GM12878 (cell line): ENCODE results near the gene LAMA5. TPM values are rescaled to one million over a fixed set of nuclear protein-coding genes. Genes with fewer than 3 reads are reported as not detected.

Experiments
- BCL11A ChIP-seq: IDR thresholded peaks from 2 replicates; pipeline ENCODE4 v1.6.1; 2011; ENCODE audit warnings: low read depth, low read length
- ESRRA ChIP-seq: IDR thresholded peaks from 2 replicates; pipeline ENCODE4 v1.6.1; 2012; ENCODE audit warnings: mild to moderate bottlenecking, low read length, improper control_type of control experiment
- ETV6 ChIP-seq, 2 experiments: fragments of 450-650 bp in 1 of 2; IDR thresholded peaks in 1 of 2; conservative IDR thresholded peaks in 1 of 2; 2 replicates each; pipeline ENCODE4 v1.6.1; 2014; ENCODE audit warnings: antibody characterized with exemption in 1 of 2, borderline replicate concordance in 1 of 2, low read depth in 1 of 2, mild to moderate bottlenecking in 1 of 2, moderate library complexity in 1 of 2
- KLF5 ChIP-seq: fragments of 450-650 bp; IDR thresholded peaks from 2 replicates; pipeline ENCODE4 v1.6.1; 2014; ENCODE audit warnings: mild to moderate bottlenecking; ENCODE audit not compliant: partially characterized antibody
- NR2F1 ChIP-seq: fragments of 450-650 bp; conservative IDR thresholded peaks from 2 replicates; pipeline ENCODE4 v1.6.1; 2017; ENCODE audit warnings: mild to moderate bottlenecking
- PAX8 ChIP-seq: fragments of 450-650 bp; IDR thresholded peaks from 2 replicates; pipeline ENCODE4 v1.6.1; 2017; ENCODE audit warnings: mild to moderate bottlenecking, moderate library complexity
- RELA ChIP-seq: fragments of 450-650 bp; IDR thresholded peaks from 2 replicates; pipeline ENCODE4 v1.8.0; 2014; ENCODE audit warnings: borderline replicate concordance; ENCODE audit not compliant: partially characterized antibody
- SIX5 ChIP-seq: IDR thresholded peaks from 2 replicates; pipeline ENCODE4 v1.6.1; 2011; ENCODE audit warnings: mild to moderate bottlenecking, low read depth, low read length, moderate library complexity; ENCODE audit not compliant: severe bottlenecking
- SMARCA5 ChIP-seq: fragments of 450-650 bp; IDR thresholded peaks from 2 replicates; pipeline ENCODE4 v1.6.1; 2017; ENCODE audit warnings: mild to moderate bottlenecking
- SPI1 ChIP-seq: IDR thresholded peaks from 2 replicates; pipeline ENCODE4 v1.6.1; 2011; ENCODE audit warnings: low read depth, mild to moderate bottlenecking, low read length, moderate library complexity, borderline replicate concordance; ENCODE audit not compliant: insufficient read depth
- ZNF274 ChIP-seq: IDR thresholded peaks from one replicate; pipeline ENCODE4 v1.8.0; 2011; ENCODE audit not compliant: insufficient read length, insufficient read depth
- polyA plus RNA-seq, 11 experiments: library from polyadenylated mRNA; depleted of rRNA in 4 of 11; unstranded in 6 of 11; stranded (reverse) in 5 of 11; fragments of >200 nt; fragmentation: Nextera tagmentation in 4 of 11; fragmentation: Illumina TruSeq in 1 of 11; extraction: Ambion mirVana in 4 of 11; extraction: Trizol in 1 of 11; gene quantifications; 1 replicate in 1 of 11; 2 replicates in 10 of 11; pipeline versions ENCODE4 v1.2.1 to v1.2.3, GENCODE V29; 2011 to 2016; ENCODE audit warnings: inconsistent platforms in 2 of 11, missing spikeins in 2 of 11, low read depth in 1 of 11
- total RNA-seq, 4 experiments: library from RNA; depleted of rRNA in 3 of 4; stranded (reverse); fragments of >200 nt in 3 of 4; fragmentation: Illumina TruSeq in 1 of 4; extraction: Trizol in 1 of 4; gene quantifications; 2 replicates each; pipeline versions ENCODE4 v1.2.1 to v1.2.3, GENCODE V29; 2013 to 2021
- TF ChIP-seq, protein P1 (sequence below): fragments of 450-650 bp; formaldehyde crosslinking; IDR thresholded peaks from 2 replicates; pipeline ENCODE4 v1.5.0; 2022; ENCODE audit warnings: mild to moderate bottlenecking, missing genetic modification characterization
- TF ChIP-seq, protein P2 (sequence below): fragments of 450-650 bp; IDR thresholded peaks from 2 replicates; pipeline ENCODE4 v1.6.1; 2018; ENCODE audit warnings: borderline replicate concordance, mild to moderate bottlenecking; ENCODE audit not compliant: partially characterized antibody
- TF ChIP-seq, protein P3 (sequence below): fragments of 450-650 bp; IDR thresholded peaks from 2 replicates; pipeline ENCODE4 v1.6.1; 2017; ENCODE audit warnings: mild to moderate bottlenecking, low read depth, inconsistent platforms; ENCODE audit not compliant: poor library complexity, severe bottlenecking
- TF ChIP-seq, protein P4 (sequence below): fragments of 450-650 bp; IDR thresholded peaks from 2 replicates; pipeline ENCODE4 v1.6.1; 2014; ENCODE audit warnings: mild to moderate bottlenecking

The LAMA5 gene
- total and polyA plus RNA-seq, 10 of the 15 experiments (the other 5 are each of a cell fraction or from before 2014, with no cell fraction given), result 0.09 to 3.1 (median 1.6) TPM; not detected in 3

DNA sequence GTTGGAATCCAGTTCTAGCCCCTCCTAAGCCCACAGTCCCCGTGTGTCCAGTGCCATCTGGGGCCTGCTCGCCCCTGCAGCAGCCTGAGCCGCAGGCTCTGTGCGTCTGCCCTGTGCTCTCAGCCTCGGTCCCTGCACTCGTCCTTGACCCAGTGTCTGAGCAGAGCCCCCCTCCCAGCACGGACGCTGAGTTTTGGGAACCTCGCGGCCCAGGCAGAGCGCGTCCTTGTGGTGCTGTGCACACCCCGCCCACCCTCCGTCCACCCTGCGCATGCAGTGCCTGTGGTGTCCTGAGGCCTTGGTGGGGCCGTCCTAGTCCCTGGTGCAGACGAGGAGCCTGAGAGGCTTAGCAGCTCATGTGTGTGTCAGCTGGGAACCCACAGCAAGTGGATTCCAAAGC lies 97.2 kb downstream of the LAMA5 start (continued):
- TF ChIP-seq, protein P1, sequence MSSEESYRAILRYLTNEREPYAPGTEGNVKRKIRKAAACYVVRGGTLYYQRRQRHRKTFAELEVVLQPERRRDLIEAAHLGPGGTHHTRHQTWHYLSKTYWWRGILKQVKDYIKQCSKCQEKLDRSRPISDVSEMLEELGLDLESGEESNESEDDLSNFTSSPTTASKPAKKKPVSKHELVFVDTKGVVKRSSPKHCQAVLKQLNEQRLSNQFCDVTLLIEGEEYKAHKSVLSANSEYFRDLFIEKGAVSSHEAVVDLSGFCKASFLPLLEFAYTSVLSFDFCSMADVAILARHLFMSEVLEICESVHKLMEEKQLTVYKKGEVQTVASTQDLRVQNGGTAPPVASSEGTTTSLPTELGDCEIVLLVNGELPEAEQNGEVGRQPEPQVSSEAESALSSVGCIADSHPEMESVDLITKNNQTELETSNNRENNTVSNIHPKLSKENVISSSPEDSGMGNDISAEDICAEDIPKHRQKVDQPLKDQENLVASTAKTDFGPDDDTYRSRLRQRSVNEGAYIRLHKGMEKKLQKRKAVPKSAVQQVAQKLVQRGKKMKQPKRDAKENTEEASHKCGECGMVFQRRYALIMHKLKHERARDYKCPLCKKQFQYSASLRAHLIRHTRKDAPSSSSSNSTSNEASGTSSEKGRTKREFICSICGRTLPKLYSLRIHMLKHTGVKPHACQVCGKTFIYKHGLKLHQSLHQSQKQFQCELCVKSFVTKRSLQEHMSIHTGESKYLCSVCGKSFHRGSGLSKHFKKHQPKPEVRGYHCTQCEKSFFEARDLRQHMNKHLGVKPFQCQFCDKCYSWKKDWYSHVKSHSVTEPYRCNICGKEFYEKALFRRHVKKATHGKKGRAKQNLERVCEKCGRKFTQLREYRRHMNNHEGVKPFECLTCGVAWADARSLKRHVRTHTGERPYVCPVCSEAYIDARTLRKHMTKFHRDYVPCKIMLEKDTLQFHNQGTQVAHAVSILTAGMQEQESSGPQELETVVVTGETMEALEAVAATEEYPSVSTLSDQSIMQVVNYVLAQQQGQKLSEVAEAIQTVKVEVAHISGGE (CRISPR knock-in tag), result no peak
- TF ChIP-seq, protein P2, sequence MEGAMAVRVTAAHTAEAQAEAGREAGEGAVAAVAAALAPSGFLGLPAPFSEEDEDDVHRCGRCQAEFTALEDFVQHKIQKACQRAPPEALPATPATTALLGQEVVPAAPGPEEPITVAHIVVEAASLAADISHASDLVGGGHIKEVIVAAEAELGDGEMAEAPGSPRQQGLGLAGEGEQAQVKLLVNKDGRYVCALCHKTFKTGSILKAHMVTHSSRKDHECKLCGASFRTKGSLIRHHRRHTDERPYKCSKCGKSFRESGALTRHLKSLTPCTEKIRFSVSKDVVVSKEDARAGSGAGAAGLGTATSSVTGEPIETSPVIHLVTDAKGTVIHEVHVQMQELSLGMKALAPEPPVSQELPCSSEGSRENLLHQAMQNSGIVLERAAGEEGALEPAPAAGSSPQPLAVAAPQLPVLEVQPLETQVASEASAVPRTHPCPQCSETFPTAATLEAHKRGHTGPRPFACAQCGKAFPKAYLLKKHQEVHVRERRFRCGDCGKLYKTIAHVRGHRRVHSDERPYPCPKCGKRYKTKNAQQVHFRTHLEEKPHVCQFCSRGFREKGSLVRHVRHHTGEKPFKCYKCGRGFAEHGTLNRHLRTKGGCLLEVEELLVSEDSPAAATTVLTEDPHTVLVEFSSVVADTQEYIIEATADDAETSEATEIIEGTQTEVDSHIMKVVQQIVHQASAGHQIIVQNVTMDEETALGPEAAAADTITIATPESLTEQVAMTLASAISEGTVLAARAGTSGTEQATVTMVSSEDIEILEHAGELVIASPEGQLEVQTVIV, result no peak
- TF ChIP-seq RELA (no peak), NR2F1 (no peak), BCL11A (no peak), ETV6 (conservative IDR thresholded peaks at IDR 0.05 in 1 of 2, IDR thresholded peaks at IDR 0.05 in 1 of 2; ENCODE audit: borderline replicate concordance in 1 of 2, low read depth in 1 of 2) (no peak), SIX5 (no peak), ESRRA (no peak), SMARCA5 (no peak), KLF5 (no peak), SPI1 (no peak), PAX8 (no peak), ZNF274 (no peak)
- TF ChIP-seq, protein P3, sequence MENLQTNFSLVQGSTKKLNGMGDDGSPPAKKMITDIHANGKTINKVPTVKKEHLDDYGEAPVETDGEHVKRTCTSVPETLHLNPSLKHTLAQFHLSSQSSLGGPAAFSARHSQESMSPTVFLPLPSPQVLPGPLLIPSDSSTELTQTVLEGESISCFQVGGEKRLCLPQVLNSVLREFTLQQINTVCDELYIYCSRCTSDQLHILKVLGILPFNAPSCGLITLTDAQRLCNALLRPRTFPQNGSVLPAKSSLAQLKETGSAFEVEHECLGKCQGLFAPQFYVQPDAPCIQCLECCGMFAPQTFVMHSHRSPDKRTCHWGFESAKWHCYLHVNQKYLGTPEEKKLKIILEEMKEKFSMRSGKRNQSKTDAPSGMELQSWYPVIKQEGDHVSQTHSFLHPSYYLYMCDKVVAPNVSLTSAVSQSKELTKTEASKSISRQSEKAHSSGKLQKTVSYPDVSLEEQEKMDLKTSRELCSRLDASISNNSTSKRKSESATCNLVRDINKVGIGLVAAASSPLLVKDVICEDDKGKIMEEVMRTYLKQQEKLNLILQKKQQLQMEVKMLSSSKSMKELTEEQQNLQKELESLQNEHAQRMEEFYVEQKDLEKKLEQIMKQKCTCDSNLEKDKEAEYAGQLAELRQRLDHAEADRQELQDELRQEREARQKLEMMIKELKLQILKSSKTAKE, result no peak
- TF ChIP-seq, protein P4, sequence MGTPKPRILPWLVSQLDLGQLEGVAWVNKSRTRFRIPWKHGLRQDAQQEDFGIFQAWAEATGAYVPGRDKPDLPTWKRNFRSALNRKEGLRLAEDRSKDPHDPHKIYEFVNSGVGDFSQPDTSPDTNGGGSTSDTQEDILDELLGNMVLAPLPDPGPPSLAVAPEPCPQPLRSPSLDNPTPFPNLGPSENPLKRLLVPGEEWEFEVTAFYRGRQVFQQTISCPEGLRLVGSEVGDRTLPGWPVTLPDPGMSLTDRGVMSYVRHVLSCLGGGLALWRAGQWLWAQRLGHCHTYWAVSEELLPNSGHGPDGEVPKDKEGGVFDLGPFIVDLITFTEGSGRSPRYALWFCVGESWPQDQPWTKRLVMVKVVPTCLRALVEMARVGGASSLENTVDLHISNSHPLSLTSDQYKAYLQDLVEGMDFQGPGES, result no peak
